Kidney (tissue), 14 donors: Measurements from ENCODE around the gene THRB. TPM values are rescaled to one million over a fixed set of nuclear protein-coding genes. Genes with fewer than 3 reads are reported as not detected.

Source experiments
- DNase-seq, 5 donors: peaks; one replicate each; pipeline ENCODE4 v3.0.0-alpha.2; 2013 to 2020
- FAIRE-seq: peaks from 2 replicates; lab custom pipeline; 2012; peaks lifted over from hg19 to GRCh38; lab: Jason Lieb, UNC
- H3K27ac ChIP-seq, 2 donors: one replicate each; pipeline ENCODE4 v1.7.0; 2013; ENCODE audit warnings: low read depth in 2 of 2, low read length in 2 of 2, inconsistent platforms in 1 of 2
- H3K27me3 ChIP-seq: one replicate; pipeline ENCODE4 v1.7.1; 2013; ENCODE audit warnings: low read length, inconsistent platforms; ENCODE audit not compliant: control insufficient read depth, insufficient read depth
- H3K36me3 ChIP-seq, 3 donors: one replicate each; pipeline versions ENCODE4 v1.7.0 to v1.7.1; 2013; ENCODE audit warnings: low read length in 3 of 3, control low read depth in 1 of 3, inconsistent platforms in 1 of 3; ENCODE audit not compliant: insufficient read depth in 3 of 3, control insufficient read depth in 2 of 3
- H3K4me1 ChIP-seq, 3 donors: one replicate each; pipeline versions ENCODE4 v1.7.0 to v1.7.1; 2013; ENCODE audit warnings: low read length in 3 of 3, inconsistent platforms in 1 of 3, low read depth in 1 of 3; ENCODE audit not compliant: control insufficient read depth in 2 of 3, insufficient read depth in 2 of 3
- H3K4me3 ChIP-seq, 3 donors: one replicate each; pipeline versions ENCODE4 v1.7.0 to v1.8.1; 2013; ENCODE audit warnings: low read length in 3 of 3, control low read depth in 1 of 3, inconsistent platforms in 1 of 3
- H3K9ac ChIP-seq, 3 donors: one replicate each; pipeline versions ENCODE4 v1.7.0 to v1.7.1; 2013; ENCODE audit warnings: low read length in 3 of 3, control low read depth in 1 of 3, inconsistent platforms in 1 of 3
- H3K9me3 ChIP-seq, 3 donors: one replicate each; pipeline versions ENCODE4 v1.7.0 to v1.7.1; 2013; ENCODE audit warnings: low read length in 3 of 3, control low read depth in 1 of 3, inconsistent platforms in 1 of 3; ENCODE audit not compliant: control insufficient read depth in 2 of 3, insufficient read depth in 1 of 3
- CTCF ChIP-seq: IDR thresholded peaks from 3 replicates; pipeline ENCODE4 v1.5.1; 2012; ENCODE audit warnings: mild to moderate bottlenecking, moderate library complexity, borderline replicate concordance; ENCODE audit not compliant: insufficient read depth; ENCODE audit errors: extremely low read depth
- intact Hi-C: fragments of 100-400 bp; cut with DNase I; formaldehyde crosslinking; loops from one replicate; pipeline ENCODE4 v1.11.1; 2022
- polyA plus RNA-seq: library from polyadenylated mRNA; stranded (reverse); fragments of 350-450 nt; fragmentation: Illumina TruSeq; extraction: RNeasy Lipid Tissue Mini Kit (QIAGEN cat#74804); gene quantifications from one replicate; pipeline ENCODE4 v1.2.3, GENCODE V29; 2014; ENCODE audit warnings: low read depth, low replicate concordance; ENCODE audit not compliant: insufficient read depth
- total RNA-seq: library from RNA; stranded (reverse); fragmentation: NEBNext Ultra II Directional; extraction: Animal tissue kit (Norgen Biotek cat#: 25700); gene quantifications from one replicate; pipeline ENCODE4 v1.2.1, GENCODE V29; 2021
- donor health status: control.
- donor health status: control.
- donor health status: control.
- donor health status: control.
- donor health status: control.
- donor health status: DM: yes; HTN: yes; CAD: no.
- donor health status: Normal renal cell carcinoma (clear cell type).

Gene THRB
- total and polyA plus RNA-seq, 2 donors from 2014 or later = 4.5 to 17.2 TPM

GRCh38 chr3:24222165-24222805 is 272.4 kb downstream of the THRB start:
- H3K4me1 ChIP-seq = no peaks in the 10 kb centered on the region
- no peaks in the 10 kb centered on the region for H3K27me3 ChIP-seq
- peak in 1 of 5 donors; percentile 14 for DNase-seq
- TF ChIP-seq CTCF = no peak
- intact Hi-C loops = no loop called here
- FAIRE-seq = no peak
- no peak overlapping the region for H3K9ac ChIP-seq
- no peak overlapping the region for H3K4me3 ChIP-seq
- no peaks in the 10 kb centered on the region for H3K9me3 ChIP-seq
- no peak overlapping the region for H3K27ac ChIP-seq
- H3K36me3 ChIP-seq = peaks cover 0 to 7% (median 0%) of the 10 kb centered on the region in 3 donors

GRCh38 chr3:24220859-24221657 is 273.6 kb downstream of the THRB start:
- no peak for FAIRE-seq
- Histone ChIP-seq H3K9me3 (no peaks in the 10 kb centered on the region), H3K4me3 (no peak overlapping the region), H3K27ac (no peak overlapping the region), H3K4me1 (no peaks in the 10 kb centered on the region), H3K27me3 (no peaks in the 10 kb centered on the region), H3K36me3 (no peaks in the 10 kb centered on the region), H3K9ac (no peak overlapping the region)
- intact Hi-C loops = no loop called here
- no peak for TF ChIP-seq CTCF
- DNase-seq = peak in 2 of 5 donors; percentile 10 to 20

- no peak overlapping the region for H3K9ac ChIP-seq
- intact Hi-C loops = no loop called here
- no peaks in the 10 kb centered on the region for H3K36me3 ChIP-seq
- H3K27me3 ChIP-seq = no peaks in the 10 kb centered on the region
- no peak for TF ChIP-seq CTCF
- no peak overlapping the region for H3K27ac ChIP-seq
- H3K4me3 ChIP-seq = no peak overlapping the region
- no peaks in the 10 kb centered on the region for H3K9me3 ChIP-seq
- peaks cover 0 to 6% (median 0%) of the 10 kb centered on the region in 3 donors for H3K4me1 ChIP-seq
- no peak for DNase-seq
- FAIRE-seq = no peak
Measured at GRCh38 chr3:24215502-24215901, 279.1 kb downstream of the THRB start.
